CD4-positive, CD25-positive, alpha-beta regulatory T cell (primary cell): Measurements from ENCODE around the gene BCL2L14. TPM values are rescaled to one million over a fixed set of nuclear protein-coding genes. Genes with fewer than 3 reads are reported as not detected.

Experiments
- ATAC-seq, 2 donors: fragments of 150-1000 bp; cut with Tn5 transposase; one replicate each; pipeline ENCODE4 v1.10.0; 2021; ENCODE audit warnings: low read depth in 2 of 2, moderate number of reproducible peaks in 2 of 2, moderate library complexity in 1 of 2
- DNase-seq, 3 donors: peaks; one replicate each; pipeline versions ENCODE4 v3.0.0 to v3.0.0-alpha.2; 2012 to 2022; ENCODE audit warnings: mixed read lengths in 1 of 3
- H3K27ac ChIP-seq: one replicate; pipeline ENCODE4 v1.7.0; 2013; ENCODE audit warnings: mild to moderate bottlenecking, low read length; ENCODE audit not compliant: insufficient read depth, poor library complexity, severe bottlenecking
- H3K27me3 ChIP-seq: one replicate; pipeline ENCODE4 v1.7.0; 2013; ENCODE audit warnings: low read length; ENCODE audit not compliant: control insufficient read depth, insufficient read depth
- H3K36me3 ChIP-seq: one replicate; pipeline ENCODE4 v1.7.0; 2013; ENCODE audit warnings: mild to moderate bottlenecking, low read length, moderate library complexity; ENCODE audit not compliant: control insufficient read depth, insufficient read depth
- H3K4me1 ChIP-seq: 2 replicates; pipeline ENCODE4 v1.7.0; 2013; ENCODE audit warnings: mild to moderate bottlenecking, low read length; ENCODE audit not compliant: insufficient read depth, control insufficient read depth, poor library complexity, severe bottlenecking
- H3K4me3 ChIP-seq: one replicate; pipeline ENCODE4 v1.7.0; 2013; ENCODE audit warnings: low read depth, mild to moderate bottlenecking, low read length, moderate library complexity
- H3K9me3 ChIP-seq, 2 experiments: 1 replicate in 1 of 2; 2 replicates in 1 of 2; pipeline ENCODE4 v1.7.0; 2013; ENCODE audit warnings: low read length in 2 of 2, mild to moderate bottlenecking in 1 of 2, moderate library complexity in 1 of 2; ENCODE audit not compliant: control insufficient read depth in 2 of 2
- H3K27ac Mint-ChIP-seq, 3 donors: one replicate each; pipeline ENCODE4 v1.8.0; 2020 to 2022; ENCODE audit warnings: mild to moderate bottlenecking in 3 of 3, mixed read lengths in 3 of 3, moderate library complexity in 2 of 3
- H3K27me3 Mint-ChIP-seq: one replicate; pipeline ENCODE4 v1.8.0; 2022; ENCODE audit warnings: mild to moderate bottlenecking, mixed read lengths
- H3K36me3 Mint-ChIP-seq: one replicate; pipeline ENCODE4 v1.8.0; 2020; ENCODE audit warnings: mixed read lengths
- H3K4me1 Mint-ChIP-seq, 4 donors: one replicate each; pipeline ENCODE4 v1.8.0; 2020 to 2022; ENCODE audit warnings: mixed read lengths in 4 of 4, mild to moderate bottlenecking in 1 of 4
- H3K4me3 Mint-ChIP-seq, 4 donors: one replicate each; pipeline ENCODE4 v1.8.0; 2020 to 2022; ENCODE audit warnings: mild to moderate bottlenecking in 4 of 4, mixed read lengths in 4 of 4, moderate library complexity in 3 of 4
- H3K9me3 Mint-ChIP-seq, 7 donors: one replicate each; pipeline ENCODE4 v1.8.0; 2020 to 2022; ENCODE audit warnings: mixed read lengths in 7 of 7, mild to moderate bottlenecking in 3 of 7, moderate library complexity in 2 of 7
- polyA plus RNA-seq, 4 donors: library from polyadenylated mRNA; unstranded; fragments of 300-500 nt; fragmentation: Illumina TruSeq; gene quantifications; one replicate each; pipeline ENCODE4 v1.2.3, GENCODE V29; 2021
- total RNA-seq: library from RNA; stranded (reverse); gene quantifications from one replicate; pipeline ENCODE4 v1.2.3, GENCODE V29; 2022

BCL2L14 gene
- total and polyA plus RNA-seq, 5 donors from 2014 or later = 0.74 to 6.8 (median 1.9) TPM

GRCh38 chr12:12086362-12086761, 15.6 kb downstream of the BCL2L14 start:
- DNase-seq = no peak
- Histone ChIP-seq H3K4me3 (no peak overlapping the region), H3K27me3 (no peaks in the 10 kb centered on the region), H3K4me1 (no peaks in the 10 kb centered on the region), H3K36me3 (no peaks in the 10 kb centered on the region), H3K27ac (no peak overlapping the region), H3K9me3 (no peaks in the 10 kb centered on the region)
- Mint-ChIP-seq H3K4me3 (no peak overlapping the region), H3K27ac (no peak overlapping the region), H3K27me3 (peaks cover 6% of the 10 kb centered on the region), H3K4me1 (peaks cover 0 to 2% (median 0%) of the 10 kb centered on the region in 4 donors), H3K36me3 (no peaks in the 10 kb centered on the region), H3K9me3 (no peaks in the 10 kb centered on the region)
- ATAC-seq = no peak

DNA sequence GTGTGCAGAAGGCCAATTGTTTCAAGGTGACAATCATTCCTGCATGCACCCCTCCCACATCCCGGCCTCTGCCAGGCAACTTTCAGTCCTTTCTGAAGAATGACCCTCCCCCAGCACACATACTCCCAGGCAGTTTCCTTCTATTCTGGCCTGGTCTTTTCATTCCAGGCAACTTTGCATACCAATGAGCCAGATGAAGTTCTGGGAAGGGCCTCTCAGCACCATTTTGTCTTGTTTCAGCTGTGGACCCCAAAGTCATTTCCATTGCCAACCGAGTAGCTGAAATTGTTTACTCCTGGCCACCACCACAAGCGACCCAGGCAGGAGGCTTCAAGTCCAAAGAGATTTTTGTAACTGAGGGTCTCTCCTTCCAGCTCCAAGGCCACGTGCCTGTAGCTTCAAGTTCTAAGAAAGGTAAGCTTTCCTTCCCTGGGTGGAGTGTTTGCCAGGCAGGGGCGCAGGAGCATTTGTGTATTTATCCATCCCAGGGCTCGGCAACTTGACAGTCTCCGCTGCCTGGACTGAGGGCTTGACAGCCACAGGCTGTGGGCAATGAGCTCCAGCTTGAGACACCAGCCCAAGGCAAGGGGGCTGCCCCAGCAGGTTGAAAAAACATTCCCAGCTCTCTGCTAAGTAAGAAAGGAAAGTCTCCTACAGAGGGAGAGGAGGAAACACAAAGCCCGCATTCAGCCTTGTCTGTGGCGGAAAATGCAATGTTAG, 16.4 kb downstream of the BCL2L14 start:
- no peak overlapping the region for H3K27ac Mint-ChIP-seq
- no peaks in the 10 kb centered on the region for H3K36me3 Mint-ChIP-seq
- Histone ChIP-seq H3K27ac (no peak overlapping the region), H3K36me3 (no peaks in the 10 kb centered on the region), H3K4me3 (no peak overlapping the region), H3K4me1 (no peaks in the 10 kb centered on the region), H3K9me3 (no peaks in the 10 kb centered on the region), H3K27me3 (no peaks in the 10 kb centered on the region)
- H3K9me3 Mint-ChIP-seq = no peaks in the 10 kb centered on the region
- peaks cover 6% of the 10 kb centered on the region for H3K27me3 Mint-ChIP-seq
- H3K4me1 Mint-ChIP-seq = no peaks in the 10 kb centered on the region
- H3K4me3 Mint-ChIP-seq = no peak overlapping the region
- no peak for DNase-seq
- no peak for ATAC-seq

- Histone ChIP-seq H3K4me1 (no peaks in the 10 kb centered on the region), H3K27ac (no peak overlapping the region), H3K27me3 (no peaks in the 10 kb centered on the region), H3K9me3 (no peaks in the 10 kb centered on the region), H3K4me3 (no peak overlapping the region), H3K36me3 (no peaks in the 10 kb centered on the region)
- Mint-ChIP-seq H3K27ac (no peak overlapping the region), H3K9me3 (no peaks in the 10 kb centered on the region), H3K36me3 (no peaks in the 10 kb centered on the region), H3K4me1 (no peaks in the 10 kb centered on the region), H3K4me3 (no peak overlapping the region), H3K27me3 (peaks cover 6% of the 10 kb centered on the region)
- DNase-seq = no peak
- no peak for ATAC-seq
These were observed 16.9 kb downstream of the BCL2L14 start for GRCh38 chr12:12087693-12088034.

DNA sequence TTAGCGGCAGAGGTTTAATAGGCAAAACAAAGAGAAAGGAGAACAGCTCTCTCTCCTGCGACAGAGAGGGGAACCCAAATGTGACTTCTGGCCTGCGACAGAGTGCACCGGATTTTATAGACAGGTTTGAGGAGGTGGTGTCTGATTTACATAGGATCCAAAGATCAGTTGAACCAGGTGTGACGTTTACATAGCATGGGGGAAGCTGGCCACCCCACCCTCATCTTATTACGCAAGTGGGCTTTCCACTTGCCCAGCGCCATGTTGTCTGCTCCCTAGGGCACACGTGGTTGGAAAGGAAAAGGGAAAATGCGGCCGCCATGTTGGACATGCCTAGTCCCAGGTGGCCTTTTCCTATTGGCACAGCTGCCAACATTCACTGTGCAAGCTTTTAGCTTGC, 17.4 kb downstream of the BCL2L14 start:
- H3K9me3 Mint-ChIP-seq = no peaks in the 10 kb centered on the region
- H3K27ac ChIP-seq = no peak overlapping the region
- peaks cover 6% of the 10 kb centered on the region for H3K27me3 Mint-ChIP-seq
- H3K9me3 ChIP-seq = no peaks in the 10 kb centered on the region
- no peaks in the 10 kb centered on the region for H3K4me1 Mint-ChIP-seq
- DNase-seq (no peak), ATAC-seq (no peak)
- H3K4me3 Mint-ChIP-seq = no peak overlapping the region
- no peaks in the 10 kb centered on the region for H3K27me3 ChIP-seq
- H3K4me3 ChIP-seq = no peak overlapping the region
- H3K36me3 ChIP-seq = no peaks in the 10 kb centered on the region
- no peaks in the 10 kb centered on the region for H3K36me3 Mint-ChIP-seq
- H3K4me1 ChIP-seq = no peaks in the 10 kb centered on the region
- H3K27ac Mint-ChIP-seq = no peak overlapping the region

- Mint-ChIP-seq H3K27ac (no peak overlapping the region), H3K9me3 (no peaks in the 10 kb centered on the region), H3K4me1 (no peaks in the 10 kb centered on the region), H3K36me3 (no peaks in the 10 kb centered on the region), H3K27me3 (peaks cover 6% of the 10 kb centered on the region), H3K4me3 (no peak overlapping the region)
- DNase-seq = no peak
- H3K36me3 ChIP-seq = no peaks in the 10 kb centered on the region
- no peak overlapping the region for H3K4me3 ChIP-seq
- no peaks in the 10 kb centered on the region for H3K9me3 ChIP-seq
- H3K27me3 ChIP-seq = no peaks in the 10 kb centered on the region
- ATAC-seq = no peak
- no peak overlapping the region for H3K27ac ChIP-seq
- H3K4me1 ChIP-seq = no peaks in the 10 kb centered on the region
These were observed 18.0 kb downstream of the BCL2L14 start for GRCh38 chr12:12088761-12089160.

- no peak for ATAC-seq
- H3K27ac ChIP-seq = no peak overlapping the region
These were observed 20.3 kb downstream of the BCL2L14 start for GRCh38 chr12:12091071-12091470.

GRCh38 chr12:12091977-12092663, 21.4 kb downstream of the BCL2L14 start:
- Mint-ChIP-seq H3K4me1 (no peaks in the 10 kb centered on the region), H3K27ac (no peak overlapping the region), H3K36me3 (no peaks in the 10 kb centered on the region), H3K4me3 (no peak overlapping the region), H3K27me3 (peaks cover 12% of the 10 kb centered on the region), H3K9me3 (peaks cover 0 to 1% (median 0%) of the 10 kb centered on the region in 7 donors)
- Histone ChIP-seq H3K27ac (no peak overlapping the region), H3K36me3 (no peaks in the 10 kb centered on the region), H3K4me1 (no peaks in the 10 kb centered on the region), H3K4me3 (no peak overlapping the region), H3K27me3 (no peaks in the 10 kb centered on the region), H3K9me3 (no peaks in the 10 kb centered on the region)
- DNase-seq (no peak), ATAC-seq (no peak)

More at GRCh38 chr12:12091071-12091470, 20.3 kb downstream of the BCL2L14 start:
- H3K9me3 ChIP-seq = no peaks in the 10 kb centered on the region
- no peaks in the 10 kb centered on the region for H3K36me3 ChIP-seq
- no peak overlapping the region for H3K4me3 ChIP-seq
- Mint-ChIP-seq H3K36me3 (no peaks in the 10 kb centered on the region), H3K27me3 (peaks cover 12% of the 10 kb centered on the region), H3K27ac (no peak overlapping the region), H3K4me1 (no peaks in the 10 kb centered on the region), H3K9me3 (peaks cover 0 to 1% (median 0%) of the 10 kb centered on the region in 7 donors), H3K4me3 (no peak overlapping the region)
- no peaks in the 10 kb centered on the region for H3K4me1 ChIP-seq
- DNase-seq = no peak
- no peaks in the 10 kb centered on the region for H3K27me3 ChIP-seq

DNA sequence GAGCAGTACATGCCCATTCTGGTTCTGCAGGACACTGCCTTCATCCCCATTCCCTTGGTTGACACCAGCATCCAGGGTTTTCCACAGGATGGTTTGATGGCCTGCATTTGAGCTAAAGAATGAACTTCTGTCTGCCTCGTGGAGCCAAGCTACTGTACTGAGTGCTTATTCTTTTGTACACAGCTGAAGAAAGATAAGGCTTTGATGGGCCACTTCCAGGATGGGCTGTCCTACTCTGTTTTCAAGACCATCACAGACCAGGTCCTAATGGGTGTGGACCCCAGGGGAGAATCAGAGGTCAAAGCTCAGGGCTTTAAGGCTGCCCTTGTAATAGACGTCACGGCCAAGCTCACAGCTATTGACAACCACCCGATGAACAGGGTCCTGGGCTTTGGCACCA, 23.7 kb downstream of the BCL2L14 start:
- H3K36me3 Mint-ChIP-seq = no peaks in the 10 kb centered on the region
- H3K9me3 ChIP-seq = no peaks in the 10 kb centered on the region
- no peaks in the 10 kb centered on the region for H3K4me1 Mint-ChIP-seq
- no peak overlapping the region for H3K27ac Mint-ChIP-seq
- H3K9me3 Mint-ChIP-seq = peaks cover 0 to 1% (median 0%) of the 10 kb centered on the region in 7 donors
- DNase-seq = no peak
- no peaks in the 10 kb centered on the region for H3K4me1 ChIP-seq
- no peaks in the 10 kb centered on the region for H3K27me3 ChIP-seq
- peaks cover 12% of the 10 kb centered on the region for H3K27me3 Mint-ChIP-seq
- no peak overlapping the region for H3K4me3 Mint-ChIP-seq
- H3K27ac ChIP-seq = no peak overlapping the region
- H3K4me3 ChIP-seq = no peak overlapping the region
- no peak for ATAC-seq
- no peaks in the 10 kb centered on the region for H3K36me3 ChIP-seq
